ENCODE measurements around the gene SSBP2.

Gene SSBP2

GRCh38 chr5:81405126-81405891, 345.6 kb downstream of the SSBP2 start:
- no peak for TF ChIP-seq CTCF (IDR thresholded peaks at IDR 0.05; ENCODE audit: insufficient read depth, low read length, missing control alignments)
- POLR2A ChIA-PET: no interaction called here
- DNase-seq (ENCODE audit: low read depth, low spot score): no peak
- H3K4me3 ChIP-seq (ENCODE audit: low read depth, low read length): no peak overlapping the region
- CTCF ChIA-PET: no interaction called here

- no peak for TF ChIP-seq CTCF (IDR thresholded peaks at IDR 0.05; ENCODE audit: insufficient read depth, low read length, missing control alignments)
- ChIA-PET POLR2A (no interaction called here), CTCF (interaction anchor here (1.1 kb wide), 1 partner anchor 24 kb away, joined by 3 read pairs; no protein-coding TSS in a partner anchor)
- DNase-seq (ENCODE audit: low read depth, low spot score): no peak
- no peak overlapping the region for H3K4me3 ChIP-seq (ENCODE audit: low read depth, low read length)
These were observed 348.5 kb downstream of the SSBP2 start for GRCh38 chr5:81402192-81402930.

- POLR2A ChIA-PET: no interaction called here
- CTCF ChIA-PET: no interaction called here
- DNase-seq (ENCODE audit: low read depth, low spot score): no peak
- TF ChIP-seq CTCF (IDR thresholded peaks at IDR 0.05; ENCODE audit: insufficient read depth, low read length, missing control alignments): no peak
- no peak overlapping the region for H3K4me3 ChIP-seq (ENCODE audit: low read depth, low read length)
These were observed 349.6 kb downstream of the SSBP2 start for GRCh38 chr5:81401266-81401665.

GRCh38 chr5:81400375-81400774, 350.5 kb downstream of the SSBP2 start:
- TF ChIP-seq CTCF (IDR thresholded peaks at IDR 0.05; ENCODE audit: insufficient read depth, low read length, missing control alignments): no peak
- ChIA-PET CTCF (no interaction called here), POLR2A (no interaction called here)

GRCh38 chr5:81398741-81399140, 352.2 kb downstream of the SSBP2 start:
- CTCF ChIA-PET: no interaction called here
- no peak overlapping the region for H3K4me3 ChIP-seq (ENCODE audit: low read depth, low read length)
- POLR2A ChIA-PET: no interaction called here
- no peak for DNase-seq (ENCODE audit: low read depth, low spot score)
- TF ChIP-seq CTCF (IDR thresholded peaks at IDR 0.05; ENCODE audit: insufficient read depth, low read length, missing control alignments): no peak

More at GRCh38 chr5:81400375-81400774, 350.5 kb downstream of the SSBP2 start:
- no peak for DNase-seq (ENCODE audit: low read depth, low spot score)
- no peak overlapping the region for H3K4me3 ChIP-seq (ENCODE audit: low read depth, low read length)

- ChIA-PET POLR2A (interaction anchor here (0.6 kb wide), 1 partner anchor 55 kb away, joined by 4 read pairs; no protein-coding TSS in a partner anchor), CTCF (interaction anchor here (1.5 kb wide), 1 partner anchor 16 kb away, joined by 3 read pairs; no protein-coding TSS in a partner anchor)
- H3K4me3 ChIP-seq (ENCODE audit: low read depth, low read length): no peak overlapping the region
- no peak for DNase-seq (ENCODE audit: low read depth, low spot score)
- no peak for TF ChIP-seq CTCF (IDR thresholded peaks at IDR 0.05; ENCODE audit: insufficient read depth, low read length, missing control alignments)
These were observed 353.7 kb downstream of the SSBP2 start for GRCh38 chr5:81397176-81397575.
